DMS153 treated with DMSO at 0.1 percent for 48 hours (cell line): ENCODE results near the gene TBC1D16.

Experiments
- DNase-seq: peaks from one replicate; lab custom pipeline; 2025; ENCODE audit not compliant: unreplicated experiment; lab: John Stamatoyannopoulos, UW

TBC1D16 gene

GRCh38 chr17:79916991-79917901 is 118.4 kb downstream of the TBC1D16 start:
- DNase-seq = no peak

GRCh38 chr17:79916506-79916905 is 119.2 kb downstream of the TBC1D16 start:
- DNase-seq = no peak

GRCh38 chr17:79915850-79916430 is 119.7 kb downstream of the TBC1D16 start:
- DNase-seq = peak; percentile 18

- no peak for DNase-seq
These were observed 120.6 kb downstream of the TBC1D16 start for GRCh38 chr17:79914813-79915740.

- no peak for DNase-seq
These were observed 121.5 kb downstream of the TBC1D16 start for GRCh38 chr17:79913896-79914812.

DNA sequence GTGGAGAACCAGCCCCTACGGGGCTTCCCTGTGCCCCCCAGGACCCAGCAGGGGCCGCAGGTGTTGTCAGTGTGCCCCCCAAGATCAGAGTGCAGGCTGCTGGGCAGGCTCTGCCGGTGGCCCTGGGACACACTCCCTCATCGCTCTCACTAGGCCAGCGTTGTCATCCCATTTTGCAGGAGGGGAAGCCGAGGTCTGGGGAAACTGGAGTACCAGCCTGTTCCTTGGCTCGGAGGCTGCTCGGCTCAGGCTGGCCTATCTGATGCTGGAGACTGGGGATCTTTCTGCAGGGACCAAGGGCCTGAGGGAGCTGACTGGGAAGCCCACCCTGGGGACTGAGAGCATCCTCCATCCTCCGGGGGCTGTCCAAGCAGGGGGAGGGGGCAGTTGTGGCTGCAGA is 122.2 kb downstream of the TBC1D16 start:
- DNase-seq = no peak

- DNase-seq = no peak
These were observed 122.9 kb downstream of the TBC1D16 start for GRCh38 chr17:79912552-79913330.

DNA sequence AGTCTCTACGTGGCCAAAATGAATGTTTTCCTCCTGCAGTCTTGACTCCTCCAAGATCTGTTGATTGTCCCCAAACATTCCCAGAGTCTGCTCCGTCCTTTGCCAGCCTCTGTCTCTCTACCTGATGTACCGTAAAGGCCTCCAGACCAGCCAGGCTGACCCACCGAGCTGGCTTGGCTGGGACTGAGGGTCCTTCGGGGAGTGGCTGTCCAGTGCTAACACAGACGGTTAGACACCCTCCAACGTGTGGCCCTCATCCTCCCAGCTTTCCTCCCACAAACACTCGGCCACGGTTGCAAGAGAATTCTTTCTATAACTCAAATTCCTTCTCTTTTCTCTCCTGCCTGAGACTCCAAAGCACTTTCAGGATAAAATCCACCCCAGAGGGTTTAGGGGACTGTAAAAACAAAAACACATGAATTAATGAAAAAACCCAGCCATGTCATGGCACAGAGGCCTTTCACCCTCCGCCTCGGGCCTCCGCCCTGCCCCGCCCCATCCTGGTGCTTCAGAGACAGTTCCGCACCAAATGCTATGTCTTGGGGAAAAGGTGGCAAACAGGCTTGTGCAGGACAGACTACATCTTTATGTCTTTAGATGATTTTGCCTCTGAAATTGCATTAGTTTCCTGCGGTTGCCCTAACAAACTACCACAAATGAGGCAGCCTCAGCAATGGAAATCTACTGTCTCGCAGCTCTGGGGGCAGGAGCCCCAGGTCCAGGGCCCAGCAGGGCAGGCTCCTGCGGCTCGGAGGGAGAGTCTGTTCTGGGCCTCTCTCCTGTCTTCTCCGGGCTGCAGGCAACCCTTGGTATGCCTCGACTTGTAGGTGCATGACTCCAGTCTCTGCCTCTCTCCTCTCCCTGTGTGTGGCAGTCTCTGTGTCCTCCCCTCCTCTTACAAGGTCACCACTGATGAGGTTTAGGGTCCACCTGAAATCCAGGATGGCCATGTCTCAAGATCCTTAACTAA is 124.0 kb downstream of the TBC1D16 start:
- DNase-seq = no peak

GRCh38 chr17:79910985-79911361 is 124.7 kb downstream of the TBC1D16 start:
- no peak for DNase-seq

- DNase-seq = no peak
These were observed 126.6 kb downstream of the TBC1D16 start for GRCh38 chr17:79909121-79909520.

DNA sequence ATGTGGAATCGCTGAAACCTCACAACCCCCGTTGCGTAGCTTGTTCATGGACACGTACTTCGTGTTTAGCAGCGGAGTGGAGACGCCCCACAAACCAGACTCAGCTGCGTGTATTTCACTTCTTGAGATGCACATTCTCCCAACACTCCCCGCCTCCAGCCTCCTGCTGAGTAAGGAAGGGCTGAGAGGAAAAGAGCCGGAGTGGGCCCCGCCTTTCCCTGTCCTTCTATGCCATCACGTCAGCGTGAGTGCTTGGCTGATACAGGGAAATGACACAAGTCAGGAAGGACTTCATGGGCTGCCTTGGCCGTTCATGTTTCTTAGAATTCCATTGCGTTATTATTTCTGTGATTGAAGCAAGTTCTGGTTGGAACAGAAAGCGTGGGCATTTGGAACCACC is 127.8 kb downstream of the TBC1D16 start:
- no peak for DNase-seq

DNA sequence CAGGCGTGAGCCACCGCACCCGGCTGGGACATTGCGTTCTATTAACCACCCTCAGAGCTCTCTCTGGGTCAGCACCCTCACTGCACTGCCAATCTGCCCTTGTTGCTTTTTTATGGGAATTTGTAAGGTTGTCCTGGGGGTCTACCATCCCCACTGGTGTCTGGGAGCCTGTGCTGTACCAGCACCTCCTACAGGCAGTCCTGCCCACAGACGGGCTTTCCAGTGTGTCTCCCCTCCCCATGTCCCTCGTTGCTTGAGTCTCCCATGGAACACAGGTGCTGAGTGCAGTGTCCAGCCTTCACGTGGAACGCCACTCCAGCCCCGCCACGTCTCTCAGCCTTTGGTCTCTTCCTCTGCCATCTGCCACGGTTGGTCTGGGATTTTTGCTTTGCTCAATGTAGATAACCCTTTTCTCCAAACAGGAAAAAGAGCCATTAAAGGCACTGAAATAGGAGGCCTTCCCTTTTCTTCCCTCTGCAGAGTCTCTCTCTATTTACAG is 128.4 kb downstream of the TBC1D16 start:
- no peak for DNase-seq

DNA sequence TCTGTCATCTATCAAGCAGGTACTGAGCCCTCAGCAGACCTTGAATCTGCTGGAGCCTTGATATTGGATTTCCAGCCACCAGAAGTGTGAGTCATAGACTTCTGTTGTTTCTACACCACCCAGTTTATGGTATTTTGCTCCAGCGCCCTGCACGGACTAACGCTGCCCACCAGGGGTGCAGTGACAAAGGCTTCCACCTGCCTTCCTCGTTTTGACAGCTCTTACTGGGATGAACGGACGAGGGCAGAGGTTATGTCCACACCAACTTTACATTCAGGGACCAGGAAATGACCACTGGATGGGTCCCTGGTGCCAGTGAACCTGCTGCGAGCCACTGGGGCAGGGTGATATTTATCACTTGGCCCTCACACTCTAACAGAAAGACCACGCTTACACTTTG is 129.8 kb downstream of the TBC1D16 start:
- no peak for DNase-seq

GRCh38 chr17:79904865-79905264 is 130.8 kb downstream of the TBC1D16 start:
- DNase-seq = no peak

- DNase-seq = no peak
These were observed 133.4 kb downstream of the TBC1D16 start for GRCh38 chr17:79902146-79902791.

DNA sequence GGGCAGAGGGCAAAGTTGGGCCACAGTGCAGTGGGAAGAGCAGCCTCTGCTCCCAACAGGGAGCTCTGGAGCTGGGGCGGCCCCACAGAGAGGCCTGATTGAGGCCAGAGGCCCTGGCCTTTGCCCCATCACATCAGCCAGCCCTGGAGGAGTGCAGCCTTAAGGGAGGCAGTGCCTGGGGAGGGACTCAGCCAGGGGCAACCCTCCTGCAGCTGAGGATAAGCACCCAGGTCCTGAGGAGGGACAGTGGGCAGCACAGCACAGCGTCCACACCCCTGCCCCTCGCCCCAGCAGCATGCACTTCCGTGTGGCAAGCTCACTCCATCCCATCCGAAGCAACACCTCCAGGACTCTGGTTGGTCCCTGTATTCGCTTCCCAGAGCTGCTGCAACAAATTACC is 134.5 kb downstream of the TBC1D16 start:
- DNase-seq = no peak

GRCh38 chr17:79899584-79899983 is 136.1 kb downstream of the TBC1D16 start:
- DNase-seq = no peak
